Astrocyte (in vitro differentiated cells and primary cell): ENCODE measurements around the gene MLH1. TPM values are rescaled to one million over a fixed set of nuclear protein-coding genes. Genes with fewer than 3 reads are reported as not detected.

Source experiments
- DNase-seq: peaks from one replicate; pipeline ENCODE4 v3.0.0-alpha.2; 2010; ENCODE audit warnings: low read depth
- FAIRE-seq: peaks from 2 replicates; lab custom pipeline; 2011; peaks lifted over from hg19 to GRCh38; lab: Jason Lieb, UNC
- H2AFZ ChIP-seq: 2 replicates; pipeline ENCODE4 v1.6.0; 2012; ENCODE audit warnings: low read depth, low read length, inconsistent platforms
- H3K27ac ChIP-seq: 2 replicates; pipeline ENCODE4 v1.5.1; 2011; ENCODE audit warnings: low read depth, low read length, inconsistent platforms
- H3K27me3 ChIP-seq: 2 replicates; pipeline ENCODE4 v1.6.0; 2011; ENCODE audit warnings: low read length, inconsistent platforms; ENCODE audit not compliant: insufficient read depth
- H3K36me3 ChIP-seq: 2 replicates; pipeline ENCODE4 v1.5.1; 2011; ENCODE audit warnings: low read length, inconsistent platforms; ENCODE audit not compliant: insufficient read depth
- H3K4me1 ChIP-seq: 2 replicates; pipeline ENCODE4 v1.5.1; 2011; ENCODE audit warnings: low read length, inconsistent platforms; ENCODE audit not compliant: insufficient read depth
- H3K4me2 ChIP-seq: 2 replicates; pipeline ENCODE4 v1.6.0; 2012; ENCODE audit warnings: low read length, inconsistent platforms
- H3K4me3 ChIP-seq: 2 replicates; pipeline ENCODE4 v1.5.1; 2011; ENCODE audit warnings: low read depth, mild to moderate bottlenecking, low read length, inconsistent platforms; ENCODE audit not compliant: insufficient read depth
- H3K79me2 ChIP-seq: 2 replicates; pipeline ENCODE4 v1.6.0; 2012; ENCODE audit warnings: mild to moderate bottlenecking, low read length, inconsistent platforms; ENCODE audit not compliant: insufficient read depth
- H3K9ac ChIP-seq: 2 replicates; pipeline ENCODE4 v1.6.0; 2012; ENCODE audit warnings: mild to moderate bottlenecking, low read length, inconsistent platforms
- H3K9me3 ChIP-seq: 2 replicates; pipeline ENCODE4 v1.5.1; 2012; ENCODE audit warnings: low read depth, mild to moderate bottlenecking, low read length, inconsistent platforms; ENCODE audit not compliant: insufficient read depth
- H4K20me1 ChIP-seq: 2 replicates; pipeline ENCODE4 v1.6.0; 2012; ENCODE audit warnings: low read length, inconsistent platforms; ENCODE audit not compliant: insufficient read depth
- H3K27ac Mint-ChIP-seq: one replicate; pipeline ENCODE4 v1.8.0; 2021; ENCODE audit warnings: mild to moderate bottlenecking, mixed read lengths; ENCODE audit not compliant: unreplicated experiment
- H3K27me3 Mint-ChIP-seq: one replicate; pipeline ENCODE4 v1.8.0; 2021; ENCODE audit warnings: low read depth, mixed read lengths; ENCODE audit not compliant: unreplicated experiment
- H3K36me3 Mint-ChIP-seq: one replicate; pipeline ENCODE4 v1.8.0; 2021; ENCODE audit warnings: low read depth, mixed read lengths; ENCODE audit not compliant: unreplicated experiment
- H3K4me1 Mint-ChIP-seq: one replicate; pipeline ENCODE4 v1.8.0; 2021; ENCODE audit warnings: low read depth, mixed read lengths; ENCODE audit not compliant: unreplicated experiment
- H3K4me3 Mint-ChIP-seq: one replicate; pipeline ENCODE4 v1.8.0; 2021; ENCODE audit warnings: mild to moderate bottlenecking, moderate library complexity, mixed read lengths; ENCODE audit not compliant: unreplicated experiment
- H3K9me3 Mint-ChIP-seq: one replicate; pipeline ENCODE4 v1.8.0; 2021; ENCODE audit warnings: mild to moderate bottlenecking, mixed read lengths; ENCODE audit not compliant: unreplicated experiment
- EZH2 ChIP-seq: IDR thresholded peaks from 2 replicates; pipeline ENCODE4 v1.6.1; 2012; ENCODE audit warnings: mild to moderate bottlenecking, low read length, inconsistent platforms; ENCODE audit not compliant: insufficient read depth
- total RNA-seq: library from RNA; stranded (reverse); gene quantifications from 2 replicates; pipeline ENCODE4 v1.2.1, GENCODE V29; 2021
- TF ChIP-seq, protein P1 (sequence below): IDR thresholded peaks from 2 replicates; pipeline ENCODE4 v1.5.1; 2011; ENCODE audit warnings: low read depth, mild to moderate bottlenecking, inconsistent platforms, low read length, moderate library complexity; ENCODE audit not compliant: insufficient read depth

Gene MLH1
- total RNA-seq, 1 donor from 2014 or later = 32.0 TPM

DNA sequence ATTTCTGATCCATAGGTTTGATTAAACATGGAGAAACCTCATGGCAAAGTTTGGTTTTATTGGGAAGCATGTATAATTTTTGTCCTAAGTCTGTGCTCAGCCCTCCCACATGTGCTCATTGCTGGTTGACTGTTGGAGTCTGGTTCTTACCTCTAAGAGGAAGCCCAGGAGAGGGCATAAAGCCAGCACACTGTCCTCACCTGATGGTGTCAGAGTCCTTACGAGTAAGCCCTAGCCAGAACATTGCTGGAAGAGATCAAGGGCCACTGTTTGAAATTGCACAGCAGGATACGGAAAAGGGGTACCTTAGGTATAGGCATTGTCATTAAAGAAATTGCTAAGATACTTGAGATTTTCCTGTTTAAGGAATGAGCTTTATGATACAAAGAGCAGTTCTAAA is 21.3 kb downstream of the MLH1 start:
- Histone ChIP-seq H3K27me3 (no peaks in the 10 kb centered on the region), H3K79me2 (no peaks in the 10 kb centered on the region), H3K4me2 (no peak overlapping the region), H3K9me3 (no peaks in the 10 kb centered on the region), H3K27ac (no peak overlapping the region), H2AFZ (no peak overlapping the region), H3K9ac (no peak overlapping the region), H3K4me3 (no peak overlapping the region), H4K20me1 (no peaks in the 10 kb centered on the region), H3K4me1 (no peaks in the 10 kb centered on the region), H3K36me3 (peaks cover 50% of the 10 kb centered on the region)
- Mint-ChIP-seq H3K27ac (no peak overlapping the region), H3K4me3 (no peak overlapping the region), H3K4me1 (no peaks in the 10 kb centered on the region), H3K9me3 (no peaks in the 10 kb centered on the region), H3K36me3 (peaks cover 20% of the 10 kb centered on the region), H3K27me3 (no peaks in the 10 kb centered on the region)
- TF ChIP-seq EZH2 = no peak
- TF ChIP-seq, protein P1, sequence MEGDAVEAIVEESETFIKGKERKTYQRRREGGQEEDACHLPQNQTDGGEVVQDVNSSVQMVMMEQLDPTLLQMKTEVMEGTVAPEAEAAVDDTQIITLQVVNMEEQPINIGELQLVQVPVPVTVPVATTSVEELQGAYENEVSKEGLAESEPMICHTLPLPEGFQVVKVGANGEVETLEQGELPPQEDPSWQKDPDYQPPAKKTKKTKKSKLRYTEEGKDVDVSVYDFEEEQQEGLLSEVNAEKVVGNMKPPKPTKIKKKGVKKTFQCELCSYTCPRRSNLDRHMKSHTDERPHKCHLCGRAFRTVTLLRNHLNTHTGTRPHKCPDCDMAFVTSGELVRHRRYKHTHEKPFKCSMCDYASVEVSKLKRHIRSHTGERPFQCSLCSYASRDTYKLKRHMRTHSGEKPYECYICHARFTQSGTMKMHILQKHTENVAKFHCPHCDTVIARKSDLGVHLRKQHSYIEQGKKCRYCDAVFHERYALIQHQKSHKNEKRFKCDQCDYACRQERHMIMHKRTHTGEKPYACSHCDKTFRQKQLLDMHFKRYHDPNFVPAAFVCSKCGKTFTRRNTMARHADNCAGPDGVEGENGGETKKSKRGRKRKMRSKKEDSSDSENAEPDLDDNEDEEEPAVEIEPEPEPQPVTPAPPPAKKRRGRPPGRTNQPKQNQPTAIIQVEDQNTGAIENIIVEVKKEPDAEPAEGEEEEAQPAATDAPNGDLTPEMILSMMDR = no peak
- DNase-seq (no peak), FAIRE-seq (no peak)

DNA sequence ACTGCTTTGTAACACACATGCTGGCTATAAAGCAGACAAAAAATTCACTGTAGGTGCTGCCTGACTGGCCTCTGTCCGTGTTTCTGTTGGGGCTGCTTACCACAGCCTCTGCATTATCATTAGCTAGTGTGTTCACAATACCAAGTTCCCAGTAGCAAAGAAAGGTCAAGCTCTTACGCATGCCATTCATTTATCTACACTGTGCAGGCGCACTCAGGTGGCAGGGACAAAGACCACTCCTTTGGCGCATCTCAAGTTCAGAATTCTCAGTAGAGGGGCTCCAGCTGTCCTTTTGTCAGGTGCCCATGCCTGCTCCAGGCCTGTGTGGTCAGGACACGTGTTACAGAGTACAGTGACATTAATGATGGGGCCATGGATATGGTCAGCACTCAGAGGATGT is 22.3 kb downstream of the MLH1 start:
- H3K27me3 ChIP-seq = no peaks in the 10 kb centered on the region
- H3K4me3 ChIP-seq = no peak overlapping the region
- TF ChIP-seq, protein P1 = no peak
- TF ChIP-seq EZH2 = no peak
- H3K27ac ChIP-seq = no peak overlapping the region
- H3K27ac Mint-ChIP-seq = no peak overlapping the region
- DNase-seq (no peak), FAIRE-seq (no peak)
- H3K36me3 Mint-ChIP-seq = peaks cover 26% of the 10 kb centered on the region
- H3K4me2 ChIP-seq = no peak overlapping the region
- no peaks in the 10 kb centered on the region for H3K79me2 ChIP-seq
- H3K4me1 ChIP-seq = no peaks in the 10 kb centered on the region
- H3K4me1 Mint-ChIP-seq = no peaks in the 10 kb centered on the region
- no peak overlapping the region for H3K4me3 Mint-ChIP-seq
- H3K9me3 ChIP-seq = no peaks in the 10 kb centered on the region
- H4K20me1 ChIP-seq = no peaks in the 10 kb centered on the region
- no peak overlapping the region for H3K9ac ChIP-seq
- no peaks in the 10 kb centered on the region for H3K27me3 Mint-ChIP-seq
- no peak overlapping the region for H2AFZ ChIP-seq
- H3K36me3 ChIP-seq = peaks cover 58% of the 10 kb centered on the region
- H3K9me3 Mint-ChIP-seq = no peaks in the 10 kb centered on the region

DNA sequence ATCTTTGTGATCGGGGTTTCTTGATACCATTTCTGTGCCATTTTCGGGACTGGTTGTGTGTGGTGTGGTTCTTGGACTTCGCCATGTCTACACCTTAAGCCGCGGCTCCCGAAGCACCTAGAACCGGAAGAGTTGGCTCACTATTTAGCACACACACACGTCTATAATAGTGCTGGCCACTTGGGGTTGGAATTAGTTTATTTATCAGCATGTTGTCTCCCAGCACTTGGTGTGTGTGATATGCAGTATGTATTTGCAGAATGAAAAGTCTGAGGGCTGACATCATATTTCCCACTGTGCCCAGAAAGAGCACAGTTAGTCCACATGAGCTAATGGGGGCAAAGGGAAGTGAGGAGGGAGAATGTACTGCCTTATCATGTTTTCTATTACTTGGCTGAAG is 23.6 kb downstream of the MLH1 start:
- FAIRE-seq = no peak

More for the DNA sequence above, 23.6 kb downstream of the MLH1 start:
- H4K20me1 ChIP-seq = no peaks in the 10 kb centered on the region
- Mint-ChIP-seq H3K27ac (no peak overlapping the region), H3K4me1 (no peaks in the 10 kb centered on the region), H3K27me3 (no peaks in the 10 kb centered on the region), H3K4me3 (no peak overlapping the region), H3K36me3 (peaks cover 31% of the 10 kb centered on the region), H3K9me3 (no peaks in the 10 kb centered on the region)
- H3K9ac ChIP-seq = no peak overlapping the region
- no peaks in the 10 kb centered on the region for H3K79me2 ChIP-seq
- peaks cover 52% of the 10 kb centered on the region for H3K36me3 ChIP-seq
- H3K9me3 ChIP-seq = no peaks in the 10 kb centered on the region
- H3K27ac ChIP-seq = no peak overlapping the region
- TF ChIP-seq EZH2 = no peak
- TF ChIP-seq, protein P1 = no peak
- H3K4me3 ChIP-seq = no peak overlapping the region
- no peak overlapping the region for H3K4me2 ChIP-seq
- H3K4me1 ChIP-seq = no peaks in the 10 kb centered on the region
- no peak for DNase-seq
- H3K27me3 ChIP-seq = no peaks in the 10 kb centered on the region
- no peak overlapping the region for H2AFZ ChIP-seq
